ENCODE results near the gene ANKMY1. TPM values are rescaled to one million over a fixed set of nuclear protein-coding genes. Genes with fewer than 3 reads are reported as not detected.

ANKMY1 gene
- total and polyA plus RNA-seq, 2 donors (not counting 1 experiment from before 2014, with no cell fraction given), result 51.7 to 72.1 TPM

GRCh38 chr2:240469740-240470139, 88.0 kb downstream of the ANKMY1 start:
- ChIA-PET POLR2A (no interaction called here), CTCF (no interaction called here)
- no peak overlapping the region for H2AFZ ChIP-seq (ENCODE audit: insufficient read depth, low read depth, low read length, poor library complexity, severe bottlenecking)
- peaks cover 2 to 31% (median 21%) of the 10 kb centered on the region in 3 donors for H3K9me3 ChIP-seq (ENCODE audit: control extremely low read depth in 1 of 3, control insufficient read depth in 2 of 3, insufficient read depth in 1 of 3, low read length in 2 of 3)
- no peaks in the 10 kb centered on the region for H4K20me1 ChIP-seq (ENCODE audit: control insufficient read depth, insufficient read depth, low read length, poor library complexity, severe bottlenecking)
- H3K9ac ChIP-seq (ENCODE audit: low read length), result no peak overlapping the region
- H3K27ac Mint-ChIP-seq, result no peak overlapping the region
- TF ChIP-seq EZH2 (IDR thresholded peaks at IDR 0.05; ENCODE audit: borderline replicate concordance, insufficient read depth, low read depth, low read length, poor library complexity, severe bottlenecking) (no peak), CTCF (IDR thresholded peaks at IDR 0.05) (no peak)
- H3K4me2 ChIP-seq (replicated peaks; ENCODE audit: low read depth, low read length, poor library complexity, severe bottlenecking), result no peak overlapping the region
- no peaks in the 10 kb centered on the region for H3K36me3 ChIP-seq (replicated peaks in 1 of 2; ENCODE audit: control extremely low read depth in 1 of 2, control insufficient read depth in 1 of 2, extremely low read depth in 1 of 2, insufficient read depth in 2 of 2, low read length in 1 of 2)
- H3K79me2 ChIP-seq (ENCODE audit: control insufficient read depth, insufficient read depth, low read length), result no peaks in the 10 kb centered on the region
- H3K4me1 Mint-ChIP-seq, result no peaks in the 10 kb centered on the region
- DNase-seq (peak; percentile 2), ATAC-seq (ENCODE audit: low read depth) (no peak)
- no peak overlapping the region for H3K4me3 ChIP-seq (ENCODE audit: control extremely low read depth in 1 of 5, extremely low read depth in 1 of 5, insufficient read depth in 1 of 5, low read depth in 2 of 5, low read length in 4 of 5)
- H3K27ac ChIP-seq (ENCODE audit: low read length in 2 of 2), result no peak overlapping the region
- 98% methylated on average over 6 of the region's 6 CpGs for WGBS (ENCODE audit: insufficient coverage)
- H3K27me3 Mint-ChIP-seq, result no peaks in the 10 kb centered on the region
- H3K27me3 ChIP-seq (replicated peaks in 1 of 4; ENCODE audit: control extremely low read depth in 1 of 4, control insufficient read depth in 3 of 4, insufficient read depth in 4 of 4, low read length in 3 of 4), result no peaks in the 10 kb centered on the region
- no peak overlapping the region for H3K4me3 Mint-ChIP-seq
- intact Hi-C loops (cut with micrococcal nuclease), result no loop called here
- no peaks in the 10 kb centered on the region for H3K4me1 ChIP-seq (ENCODE audit: control insufficient read depth in 2 of 2, insufficient read depth in 2 of 2, low read length in 2 of 2)
- H3K9me3 Mint-ChIP-seq (ENCODE audit: insufficient read depth), result peaks cover 5% of the 10 kb centered on the region

GRCh38 chr2:240469239-240469636, 88.5 kb downstream of the ANKMY1 start:
- TF ChIP-seq CTCF (IDR thresholded peaks at IDR 0.05) (no peak), EZH2 (IDR thresholded peaks at IDR 0.05; ENCODE audit: borderline replicate concordance, insufficient read depth, low read depth, low read length, poor library complexity, severe bottlenecking) (no peak)
- no peak overlapping the region for H3K4me3 Mint-ChIP-seq
- no peaks in the 10 kb centered on the region for H4K20me1 ChIP-seq (ENCODE audit: control insufficient read depth, insufficient read depth, low read length, poor library complexity, severe bottlenecking)
- H3K36me3 ChIP-seq (replicated peaks in 1 of 2; ENCODE audit: control extremely low read depth in 1 of 2, control insufficient read depth in 1 of 2, extremely low read depth in 1 of 2, insufficient read depth in 2 of 2, low read length in 1 of 2), result no peaks in the 10 kb centered on the region
- no peak overlapping the region for H3K27ac Mint-ChIP-seq
- ChIA-PET POLR2A (no interaction called here), CTCF (no interaction called here)
- no peaks in the 10 kb centered on the region for H3K27me3 Mint-ChIP-seq
- H3K27ac ChIP-seq (ENCODE audit: low read length in 2 of 2), result no peak overlapping the region
- no peak overlapping the region for H3K9ac ChIP-seq (ENCODE audit: low read length)
- no peaks in the 10 kb centered on the region for H3K4me1 ChIP-seq (ENCODE audit: control insufficient read depth in 2 of 2, insufficient read depth in 2 of 2, low read length in 2 of 2)
- peaks cover 2 to 29% (median 16%) of the 10 kb centered on the region in 3 donors for H3K9me3 ChIP-seq (ENCODE audit: control extremely low read depth in 1 of 3, control insufficient read depth in 2 of 3, insufficient read depth in 1 of 3, low read length in 2 of 3)
- H3K4me2 ChIP-seq (replicated peaks; ENCODE audit: low read depth, low read length, poor library complexity, severe bottlenecking), result no peak overlapping the region
- DNase-seq (no peak), ATAC-seq (ENCODE audit: low read depth) (no peak)
- H3K9me3 Mint-ChIP-seq (ENCODE audit: insufficient read depth), result peaks cover 5% of the 10 kb centered on the region
- intact Hi-C loops (cut with micrococcal nuclease), result no loop called here
- H3K4me3 ChIP-seq (ENCODE audit: control extremely low read depth in 1 of 5, extremely low read depth in 1 of 5, insufficient read depth in 1 of 5, low read depth in 2 of 5, low read length in 4 of 5), result no peak overlapping the region
- H3K79me2 ChIP-seq (ENCODE audit: control insufficient read depth, insufficient read depth, low read length), result no peaks in the 10 kb centered on the region
- no peaks in the 10 kb centered on the region for H3K27me3 ChIP-seq (replicated peaks in 1 of 4; ENCODE audit: control extremely low read depth in 1 of 4, control insufficient read depth in 3 of 4, insufficient read depth in 4 of 4, low read length in 3 of 4)
- 88% methylated on average over 10 of the region's 10 CpGs for WGBS (ENCODE audit: insufficient coverage)
- H2AFZ ChIP-seq (ENCODE audit: insufficient read depth, low read depth, low read length, poor library complexity, severe bottlenecking), result no peak overlapping the region
- no peaks in the 10 kb centered on the region for H3K4me1 Mint-ChIP-seq
